OCI-M2 (cell line): ENCODE results near the gene ACSM5.
"Not testable (repeated sequence)": the region's sequence is repeated elsewhere in the genome, so short reads cannot be mapped to it uniquely, and the experiment has no call there.

Source experiments
- DNase-seq: peaks from one replicate; lab custom pipeline; 2025; ENCODE audit not compliant: unreplicated experiment; lab: John Stamatoyannopoulos, UW

ACSM5 gene

DNA sequence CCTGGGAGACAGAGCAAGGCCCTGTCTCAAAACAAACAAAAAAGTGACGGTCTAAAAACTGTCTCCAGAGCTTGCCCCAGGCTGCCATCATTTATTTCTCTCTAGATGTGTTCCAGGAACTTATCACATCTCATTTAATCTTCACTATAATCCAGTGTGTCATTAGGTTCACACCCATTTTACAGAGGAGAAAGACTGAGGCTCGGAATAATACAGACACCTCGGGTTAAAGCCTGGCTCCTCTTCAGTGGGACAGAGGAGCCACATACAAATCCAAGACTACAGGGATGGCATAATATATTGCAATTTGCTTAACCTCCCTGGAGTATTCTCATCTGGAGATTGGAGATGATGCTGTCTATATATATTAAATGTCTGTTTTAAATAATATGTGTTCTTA lies 10.7 kb upstream of the ACSM5 start:
- DNase-seq: no peak

DNA sequence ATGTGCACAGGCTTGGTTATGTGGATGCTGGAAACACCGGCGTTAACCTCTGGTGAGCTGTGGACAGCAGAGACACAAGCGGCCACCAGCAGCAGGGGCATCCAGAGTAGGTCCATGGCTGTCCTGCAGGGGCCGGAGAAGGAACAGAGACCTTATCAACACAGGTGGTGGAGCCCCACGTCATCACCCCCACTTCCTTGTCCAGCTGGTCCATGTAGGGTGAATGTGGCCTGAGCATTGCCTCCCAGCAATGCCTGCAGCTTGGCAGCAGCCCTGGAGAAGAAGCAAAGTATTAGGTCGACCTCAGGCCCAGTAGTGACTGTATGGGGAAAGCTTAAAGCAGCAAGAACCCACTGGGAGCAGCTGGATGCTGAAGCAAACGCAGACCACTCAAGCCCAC lies 10.1 kb upstream of the ACSM5 start:
- no peak for DNase-seq

- DNase-seq: no peak
These were observed 8.3 kb upstream of the ACSM5 start for GRCh38 chr16:20401066-20401465.

DNA sequence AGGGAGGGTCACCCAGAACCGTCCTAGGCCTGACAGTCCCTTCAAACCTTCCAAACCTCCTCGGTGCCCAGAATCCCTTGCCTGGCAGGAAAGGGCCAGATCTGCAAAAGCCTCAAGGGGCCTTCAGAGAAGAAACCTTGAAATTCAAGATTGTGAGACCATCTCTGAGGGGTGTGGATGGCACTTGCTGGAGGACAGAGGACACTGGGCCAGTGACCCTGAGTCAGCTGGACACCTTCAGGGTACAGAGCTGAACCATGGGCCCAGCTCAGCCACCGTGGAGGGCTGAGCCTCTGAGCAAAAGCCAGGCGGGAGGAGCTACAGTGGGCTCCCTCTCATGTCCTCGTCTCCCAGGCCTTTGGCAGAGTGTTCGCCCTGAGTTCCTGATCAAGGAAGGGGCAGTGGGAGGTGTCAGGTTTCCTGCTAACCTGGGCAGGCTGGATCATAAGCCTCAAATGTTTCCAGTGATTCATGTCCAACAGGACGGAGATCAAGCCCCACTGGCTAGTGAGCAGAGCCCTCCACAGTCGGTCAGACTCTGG lies 7.8 kb upstream of the ACSM5 start:
- DNase-seq: no peak

DNA sequence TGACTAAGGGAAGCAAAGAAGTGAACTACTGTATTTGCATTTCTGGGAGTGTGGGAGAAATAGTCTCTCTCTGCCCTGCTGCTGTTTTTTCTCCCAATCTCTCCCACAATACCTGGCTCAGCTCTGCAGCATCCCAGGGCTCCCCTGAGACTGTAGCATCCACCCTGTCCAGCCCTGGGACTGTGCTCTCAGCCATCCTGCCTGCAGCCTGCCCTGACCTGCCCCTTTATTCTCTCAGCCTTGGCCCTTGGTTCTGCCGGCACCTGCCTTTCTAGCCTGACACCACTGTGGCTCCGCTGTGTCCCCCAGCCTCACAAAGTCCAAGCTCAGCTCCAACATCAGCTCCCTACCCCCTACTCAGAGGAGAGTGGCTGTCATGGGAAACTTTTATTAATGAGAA lies 6.7 kb upstream of the ACSM5 start:
- DNase-seq: no peak

GRCh38 chr16:20404637-20405036 lies 4.7 kb upstream of the ACSM5 start, which contains the start of gene PDILT:
TSS of gene PDILT (minus strand) at chr16:20404737. CDS start at chr16:20399300, 5,437 bp downstream.
- DNase-seq: no peak

DNA sequence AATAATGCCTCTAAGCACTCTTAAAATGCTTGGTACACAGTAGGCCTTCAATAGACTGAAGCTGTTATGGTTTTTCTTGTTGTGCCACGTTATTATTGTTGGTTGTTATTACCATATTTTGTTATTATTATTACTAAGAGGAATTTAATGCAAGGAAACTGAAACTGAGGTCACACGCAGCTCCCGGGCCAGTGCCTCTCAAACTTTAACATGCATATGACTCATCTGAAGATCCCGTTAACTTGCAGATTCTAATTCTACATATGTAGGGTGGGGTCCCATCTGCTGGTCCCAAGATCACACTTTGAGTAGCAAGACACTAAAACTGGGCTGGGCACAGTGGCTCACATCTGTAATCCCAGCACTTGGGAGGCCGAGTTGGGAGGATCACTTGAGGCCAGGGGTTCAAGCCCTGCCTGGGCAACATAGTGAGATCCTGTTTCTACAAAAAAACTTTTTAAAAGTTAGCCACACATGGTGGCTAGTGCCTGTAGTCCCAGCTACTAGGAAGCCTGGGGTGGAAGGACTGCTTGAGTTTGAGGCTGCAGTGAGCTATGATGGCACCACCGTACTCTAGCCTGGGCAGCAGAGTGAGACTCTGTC lies 888 bp downstream of the ACSM5 start:
- no peak for DNase-seq

DNA sequence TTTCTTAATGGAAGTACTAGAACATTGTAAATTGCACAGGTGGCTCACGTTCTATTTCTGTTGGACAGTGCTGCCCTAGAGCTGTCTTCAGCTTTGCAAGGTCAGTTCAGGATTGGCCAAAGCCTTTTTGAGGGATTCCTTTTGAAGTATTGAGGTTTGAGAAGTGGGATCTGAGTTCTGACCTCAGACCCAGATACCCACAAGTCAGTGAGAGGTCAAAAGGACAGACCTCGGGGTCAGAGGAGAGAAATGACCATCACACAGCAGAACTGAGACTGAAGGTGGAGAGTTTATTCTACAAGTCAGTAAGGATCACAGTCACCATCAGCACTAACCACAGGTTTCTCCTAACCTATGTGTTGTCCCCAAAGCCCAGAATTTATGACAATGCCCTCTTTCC lies 1.7 kb downstream of the ACSM5 start:
- no peak for DNase-seq

GRCh38 chr16:20415541-20415940 lies 6.2 kb downstream of the ACSM5 start:
- DNase-seq: no peak

DNA sequence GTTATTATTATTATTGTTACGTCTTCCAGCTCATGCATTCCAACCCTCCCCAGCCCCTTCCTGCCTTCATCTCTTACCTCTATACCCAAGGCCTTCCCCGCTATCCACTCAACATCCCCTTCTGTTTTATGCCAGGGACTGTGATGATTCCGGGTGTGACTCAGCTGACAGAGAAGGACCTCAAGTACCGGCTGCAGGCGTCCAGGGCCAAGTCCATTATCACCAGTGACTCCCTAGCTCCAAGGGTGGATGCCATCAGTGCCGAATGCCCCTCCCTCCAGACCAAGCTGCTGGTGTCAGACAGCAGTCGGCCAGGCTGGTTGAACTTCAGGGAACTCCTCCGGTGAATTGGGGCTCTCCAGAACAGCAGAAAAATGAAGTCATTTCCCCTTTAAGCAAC lies 9.8 kb downstream of the ACSM5 start:
- DNase-seq: not testable (repeated sequence)

- DNase-seq: not testable (repeated sequence)
These were observed 12.4 kb downstream of the ACSM5 start for GRCh38 chr16:20421748-20422147.

DNA sequence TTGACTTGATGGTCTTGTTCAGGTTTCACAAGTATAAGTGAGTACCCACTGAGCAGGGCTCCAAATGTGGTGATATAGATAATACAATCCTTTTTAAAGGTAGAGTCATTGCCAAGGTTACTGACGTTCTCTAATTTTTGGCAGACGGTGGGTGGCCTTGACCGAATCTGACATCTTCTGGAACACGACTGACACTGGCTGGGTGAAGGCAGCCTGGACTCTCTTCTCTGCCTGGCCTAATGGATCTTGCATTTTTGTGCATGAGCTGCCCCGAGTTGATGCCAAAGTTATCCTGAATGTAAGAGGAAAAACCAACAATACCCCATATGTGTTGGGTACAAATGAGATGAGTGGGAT lies 14.4 kb downstream of the ACSM5 start:
- not testable (repeated sequence) for DNase-seq

- no peak for DNase-seq
These were observed 15.0 kb downstream of the ACSM5 start for GRCh38 chr16:20424129-20424866.

DNA sequence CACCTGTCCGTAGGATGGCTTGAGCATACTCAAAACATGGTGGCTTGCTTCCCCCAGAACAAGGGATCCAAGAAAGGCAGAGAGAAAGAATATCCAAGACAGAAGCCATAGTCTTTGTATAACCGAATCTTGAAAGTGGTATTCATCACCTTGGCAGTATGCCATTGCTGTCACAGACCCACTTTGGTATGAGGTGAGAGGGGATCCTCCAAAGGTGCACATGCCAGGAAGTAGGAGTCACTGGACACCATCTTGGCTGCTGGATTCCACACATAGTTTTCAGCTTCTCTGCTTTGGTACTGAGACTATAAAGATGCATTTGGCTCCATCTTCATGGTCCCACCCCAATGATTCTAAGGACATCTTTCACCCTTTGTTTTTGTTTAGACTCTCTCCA lies 18.1 kb downstream of the ACSM5 start:
- DNase-seq: not testable (repeated sequence)

- DNase-seq: not testable (repeated sequence)
These were observed 20.2 kb downstream of the ACSM5 start for GRCh38 chr16:20429499-20429898.

GRCh38 chr16:20430480-20430879 lies 21.1 kb downstream of the ACSM5 start:
- not testable (repeated sequence) for DNase-seq

- DNase-seq: no peak
These were observed 21.6 kb downstream of the ACSM5 start for GRCh38 chr16:20430948-20431347.

DNA sequence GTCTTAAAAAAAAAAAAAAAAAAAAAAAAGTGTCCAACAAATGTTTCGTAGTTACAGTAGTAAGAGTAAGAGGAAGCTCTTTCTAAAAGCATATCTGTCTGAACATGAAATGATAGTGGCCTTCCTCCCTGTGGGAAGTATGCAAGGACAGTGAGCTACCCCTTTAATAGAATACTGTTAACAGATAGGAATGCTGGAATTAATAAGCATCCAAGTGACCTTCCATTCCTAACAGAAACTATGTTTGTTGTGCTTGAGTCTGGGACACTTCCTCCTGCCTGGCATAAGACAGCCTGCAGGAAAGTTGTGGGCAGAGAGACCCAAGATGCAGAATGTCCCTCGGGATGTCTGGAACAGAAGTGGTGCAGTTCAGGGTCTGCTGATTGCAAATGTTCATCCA lies 29.6 kb downstream of the ACSM5 start:
- DNase-seq: not testable (repeated sequence)

- DNase-seq: not testable (repeated sequence)
These were observed 30.5 kb downstream of the ACSM5 start for GRCh38 chr16:20439820-20440231.

- DNase-seq: not testable (repeated sequence)
These were observed 31.4 kb downstream of the ACSM5 start for GRCh38 chr16:20440731-20441130.

DNA sequence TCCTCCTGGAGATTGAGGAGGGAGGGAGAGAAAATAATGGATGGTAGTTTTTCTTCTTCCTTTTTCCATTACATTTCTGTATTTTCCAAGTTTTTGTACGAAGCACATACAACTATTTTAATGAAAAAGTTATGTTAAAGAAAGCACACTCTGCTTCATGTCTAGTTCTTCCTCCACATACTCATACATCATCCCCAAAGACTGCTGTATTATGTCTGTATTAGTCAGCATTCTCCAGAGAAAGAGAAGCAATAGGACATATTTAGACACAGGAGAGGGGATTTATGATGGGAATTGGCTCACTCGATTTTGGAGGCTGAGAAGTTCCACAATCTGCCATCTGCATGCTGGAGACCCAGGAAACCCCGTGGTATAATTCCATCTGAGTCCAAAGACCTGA lies 31.9 kb downstream of the ACSM5 start:
- DNase-seq: no peak

GRCh38 chr16:20441859-20442258 lies 32.5 kb downstream of the ACSM5 start:
- not testable (repeated sequence) for DNase-seq
